NB4 (cell line): ENCODE results near the gene AGAP1.

Experiments used
- POLR2A ChIP-seq: IDR thresholded peaks from 2 replicates; pipeline ENCODE4 v1.6.1; 2011; ENCODE audit warnings: mild to moderate bottlenecking; ENCODE audit not compliant: insufficient read length; ENCODE audit errors: extremely low read depth
- TF ChIP-seq, protein P1 (sequence below): IDR thresholded peaks from one replicate; pipeline ENCODE4 v1.5.1; 2012; ENCODE audit warnings: low read depth, low read length

DNA sequence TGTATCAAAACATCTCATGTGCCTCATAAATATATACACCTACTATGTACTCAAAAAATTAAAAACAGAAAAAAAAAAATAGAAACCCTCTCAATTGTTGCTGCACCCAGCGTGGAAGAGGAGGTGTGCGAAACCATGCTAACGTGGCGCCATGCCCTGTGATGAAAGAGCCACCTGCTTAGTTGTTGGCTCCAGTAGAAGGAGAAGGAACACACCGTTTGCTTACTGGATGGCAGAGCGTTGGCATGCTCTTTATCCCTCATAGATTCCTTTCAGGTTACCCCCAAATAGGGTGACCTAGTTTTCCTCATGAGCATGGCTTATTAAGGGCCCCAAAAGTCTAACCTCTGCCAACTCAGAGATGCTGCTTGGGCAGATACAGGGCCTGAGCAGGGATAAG is 332.1 kb downstream of the AGAP1 start:
- TF ChIP-seq POLR2A, result no peak
- TF ChIP-seq, protein P1, sequence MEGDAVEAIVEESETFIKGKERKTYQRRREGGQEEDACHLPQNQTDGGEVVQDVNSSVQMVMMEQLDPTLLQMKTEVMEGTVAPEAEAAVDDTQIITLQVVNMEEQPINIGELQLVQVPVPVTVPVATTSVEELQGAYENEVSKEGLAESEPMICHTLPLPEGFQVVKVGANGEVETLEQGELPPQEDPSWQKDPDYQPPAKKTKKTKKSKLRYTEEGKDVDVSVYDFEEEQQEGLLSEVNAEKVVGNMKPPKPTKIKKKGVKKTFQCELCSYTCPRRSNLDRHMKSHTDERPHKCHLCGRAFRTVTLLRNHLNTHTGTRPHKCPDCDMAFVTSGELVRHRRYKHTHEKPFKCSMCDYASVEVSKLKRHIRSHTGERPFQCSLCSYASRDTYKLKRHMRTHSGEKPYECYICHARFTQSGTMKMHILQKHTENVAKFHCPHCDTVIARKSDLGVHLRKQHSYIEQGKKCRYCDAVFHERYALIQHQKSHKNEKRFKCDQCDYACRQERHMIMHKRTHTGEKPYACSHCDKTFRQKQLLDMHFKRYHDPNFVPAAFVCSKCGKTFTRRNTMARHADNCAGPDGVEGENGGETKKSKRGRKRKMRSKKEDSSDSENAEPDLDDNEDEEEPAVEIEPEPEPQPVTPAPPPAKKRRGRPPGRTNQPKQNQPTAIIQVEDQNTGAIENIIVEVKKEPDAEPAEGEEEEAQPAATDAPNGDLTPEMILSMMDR, result no peak
